ENCODE results near the gene MYO5A. TPM values are rescaled to one million over a fixed set of nuclear protein-coding genes. Genes with fewer than 3 reads are reported as not detected.
A peak's percentile ranks its signal among the peaks of the same experiment; 100 is the strongest.

Gene MYO5A
- total RNA-seq, 2 donors from 2014 or later, result 12.3 to 21.5 TPM

- no peaks in the 10 kb centered on the region for H3K36me3 ChIP-seq
- H3K27me3 ChIP-seq, result no peaks in the 10 kb centered on the region
- no peaks in the 10 kb centered on the region for H3K9me3 ChIP-seq
- H3K4me3 ChIP-seq, result no peak overlapping the region
- peaks cover 0 to 15% of the 10 kb centered on the region in 2 donors for H3K4me1 ChIP-seq
- peak overlapping the region in 1 of 2 donors; percentile 48 for H3K27ac ChIP-seq
- no peak for TF ChIP-seq CTCF (IDR thresholded peaks at IDR 0.05)
- DNase-seq (ENCODE audit: low spot score), result no peak
Measured at GRCh38 chr15:52488830-52489229, 39.9 kb downstream of the MYO5A start.

DNA sequence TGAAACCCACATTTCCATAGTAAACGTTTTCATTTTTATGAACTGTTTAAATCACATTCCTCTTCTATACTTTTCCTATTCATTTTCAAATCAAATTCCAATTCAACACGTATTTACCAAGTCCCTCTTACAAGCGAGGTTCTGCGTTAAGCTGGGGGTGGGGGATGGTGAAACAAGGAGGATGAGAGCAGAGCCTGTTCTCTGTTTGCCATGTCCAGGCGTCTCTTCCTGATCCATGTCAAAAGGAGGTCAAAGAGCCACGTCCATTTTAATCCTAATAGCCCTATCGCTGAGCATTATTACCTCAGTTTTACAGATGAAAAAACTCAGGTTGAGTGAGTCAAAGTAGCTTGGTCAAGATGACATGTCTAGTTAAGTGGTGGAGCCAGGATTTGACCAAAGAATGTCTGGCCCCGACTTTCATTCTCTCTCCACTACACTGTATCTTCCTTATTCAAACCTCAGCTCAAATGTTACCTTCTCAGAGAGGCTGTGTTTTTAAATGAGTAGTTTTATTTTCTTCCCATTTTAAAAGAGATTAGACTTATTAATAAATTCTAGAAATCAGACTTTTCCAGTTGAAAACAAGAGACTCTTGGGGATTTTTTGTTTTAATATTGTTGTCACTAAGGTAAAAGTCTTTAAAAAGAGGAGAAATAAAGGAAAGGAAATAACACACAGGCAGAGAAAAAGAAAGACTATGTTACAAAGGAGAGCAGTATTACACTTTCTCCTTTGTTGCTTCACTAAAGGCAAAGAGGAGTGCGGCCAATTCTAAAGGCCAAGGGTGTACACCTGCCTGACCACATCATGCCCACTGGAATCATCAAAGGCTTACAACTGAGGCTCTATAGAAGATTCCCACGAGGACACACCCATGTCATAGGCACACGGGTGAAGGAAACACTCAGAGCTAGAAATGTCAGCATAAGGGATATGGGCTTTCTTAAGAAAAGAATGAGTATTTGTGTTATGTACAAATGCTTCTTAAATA, 42.4 kb downstream of the MYO5A start:
- no peak overlapping the region for H3K4me3 ChIP-seq
- no peaks in the 10 kb centered on the region for H3K9me3 ChIP-seq
- no peak for TF ChIP-seq CTCF (IDR thresholded peaks at IDR 0.05)
- H3K27me3 ChIP-seq, result no peaks in the 10 kb centered on the region
- H3K27ac ChIP-seq, result peak overlapping the region in 1 of 2 donors; percentile 29
- DNase-seq (ENCODE audit: low spot score), result no peak
- H3K36me3 ChIP-seq, result no peaks in the 10 kb centered on the region
- peaks cover 0 to 12% of the 10 kb centered on the region in 2 donors for H3K4me1 ChIP-seq

GRCh38 chr15:52485290-52485689, 43.4 kb downstream of the MYO5A start:
- Histone ChIP-seq H3K27me3 (no peaks in the 10 kb centered on the region), H3K36me3 (no peaks in the 10 kb centered on the region), H3K27ac (no peak overlapping the region), H3K4me3 (no peak overlapping the region), H3K4me1 (peaks cover 0 to 21% of the 10 kb centered on the region in 2 donors), H3K9me3 (no peaks in the 10 kb centered on the region)
- TF ChIP-seq CTCF (IDR thresholded peaks at IDR 0.05), result no peak
- no peak for DNase-seq (ENCODE audit: low spot score)

GRCh38 chr15:52483707-52484106, 45.0 kb downstream of the MYO5A start:
- Histone ChIP-seq H3K27me3 (no peaks in the 10 kb centered on the region), H3K4me1 (peaks cover 0 to 23% of the 10 kb centered on the region in 2 donors), H3K27ac (peak overlapping the region in 1 of 2 donors; percentile 38), H3K9me3 (no peaks in the 10 kb centered on the region), H3K4me3 (no peak overlapping the region), H3K36me3 (no peaks in the 10 kb centered on the region)
- no peak for TF ChIP-seq CTCF (IDR thresholded peaks at IDR 0.05)
- DNase-seq (ENCODE audit: low spot score), result no peak

GRCh38 chr15:52481915-52482314, 46.8 kb downstream of the MYO5A start:
- Histone ChIP-seq H3K27ac (peak overlapping the region in 1 of 2 donors; percentile 33), H3K36me3 (no peaks in the 10 kb centered on the region), H3K4me3 (no peak overlapping the region), H3K9me3 (no peaks in the 10 kb centered on the region), H3K27me3 (no peaks in the 10 kb centered on the region), H3K4me1 (peaks cover 0 to 23% of the 10 kb centered on the region in 2 donors)
- no peak for TF ChIP-seq CTCF (IDR thresholded peaks at IDR 0.05)
- no peak for DNase-seq (ENCODE audit: low spot score)

Data from right atrium auricular region (tissue), 2 donors.